Keratinocyte (primary cell): ENCODE measurements around the gene TGOLN2. TPM values are rescaled to one million over a fixed set of nuclear protein-coding genes. Genes with fewer than 3 reads are reported as not detected.

Source experiments
- DNase-seq: peaks from one replicate; pipeline ENCODE4 v3.0.0-alpha.2; 2011; ENCODE audit warnings: low read depth, missing footprints, low spot score
- FAIRE-seq: peaks from 2 replicates; lab custom pipeline; 2011; peaks lifted over from hg19 to GRCh38; lab: Jason Lieb, UNC
- H2AFZ ChIP-seq: 2 replicates; pipeline ENCODE4 v1.6.0; 2012; ENCODE audit warnings: low read length, control low read depth, inconsistent platforms; ENCODE audit not compliant: control insufficient read depth
- H3K27ac ChIP-seq: 2 replicates; pipeline ENCODE4 v1.5.1; 2011; ENCODE audit warnings: low read length; ENCODE audit not compliant: control insufficient read depth, insufficient read depth
- H3K27me3 ChIP-seq: 3 replicates; pipeline ENCODE4 v1.6.0; 2011; ENCODE audit warnings: low read length; ENCODE audit not compliant: control insufficient read depth, insufficient read depth; ENCODE audit errors: extremely low read depth
- H3K36me3 ChIP-seq, 2 experiments: 2 replicates in 1 of 2; 3 replicates in 1 of 2; pipeline ENCODE4 v1.5.1; 2011; ENCODE audit warnings: low read length in 2 of 2, mild to moderate bottlenecking in 1 of 2; ENCODE audit not compliant: control insufficient read depth in 2 of 2, insufficient read depth in 2 of 2; ENCODE audit errors: extremely low read depth in 1 of 2
- H3K4me1 ChIP-seq: 3 replicates; pipeline ENCODE4 v1.5.1; 2011; ENCODE audit warnings: low read length; ENCODE audit not compliant: control insufficient read depth, insufficient read depth; ENCODE audit errors: extremely low read depth
- H3K4me2 ChIP-seq: 3 replicates; pipeline ENCODE4 v1.6.0; 2011; ENCODE audit warnings: low read depth, low read length; ENCODE audit not compliant: control insufficient read depth, insufficient read depth; ENCODE audit errors: extremely low read depth
- H3K4me3 ChIP-seq, 3 experiments: fragments of 200-600 bp in 1 of 3; sonication (generic) in 1 of 3; 2 replicates in 2 of 3; 3 replicates in 1 of 3; pipeline ENCODE4 v1.5.1; 2011 to 2016; ENCODE audit warnings: low read length in 3 of 3, mild to moderate bottlenecking in 3 of 3, control low read depth in 2 of 3, inconsistent platforms in 1 of 3, low read depth in 1 of 3, mixed read lengths in 1 of 3, mixed run types in 1 of 3, moderate library complexity in 1 of 3; ENCODE audit not compliant: control insufficient read depth in 2 of 3, insufficient read depth in 2 of 3; ENCODE audit errors: extremely low read depth in 1 of 3
- H3K79me2 ChIP-seq: 2 replicates; pipeline ENCODE4 v1.6.0; 2012; ENCODE audit warnings: low read length; ENCODE audit not compliant: control insufficient read depth, insufficient read depth
- H3K9ac ChIP-seq: 3 replicates; pipeline ENCODE4 v1.6.0; 2011; ENCODE audit warnings: low read length; ENCODE audit not compliant: control insufficient read depth, insufficient read depth; ENCODE audit errors: extremely low read depth
- H3K9me1 ChIP-seq: 3 replicates; pipeline ENCODE4 v1.6.0; 2011; ENCODE audit warnings: low read length; ENCODE audit not compliant: control insufficient read depth, insufficient read depth; ENCODE audit errors: extremely low read depth
- H3K9me3 ChIP-seq: 2 replicates; pipeline ENCODE4 v1.5.1; 2012; ENCODE audit warnings: low read depth, low read length; ENCODE audit not compliant: control insufficient read depth
- H4K20me1 ChIP-seq: 3 replicates; pipeline ENCODE4 v1.6.0; 2011; ENCODE audit warnings: low read length; ENCODE audit not compliant: control insufficient read depth, insufficient read depth; ENCODE audit errors: extremely low read depth
- CTCF ChIP-seq, 3 experiments: IDR thresholded peaks in 1 of 3; conservative IDR thresholded peaks in 1 of 3; optimal IDR thresholded peaks in 1 of 3; 2 replicates in 2 of 3; 3 replicates in 1 of 3; pipeline versions ENCODE3 to v1.5.1; 2011; ENCODE audit warnings: low read length in 3 of 3, mild to moderate bottlenecking in 3 of 3, moderate library complexity in 2 of 3, control low read depth in 1 of 3, inconsistent platforms in 1 of 3; ENCODE audit not compliant: insufficient read depth in 2 of 3; ENCODE audit errors: extremely low read depth in 1 of 3
- EZH2 ChIP-seq: IDR thresholded peaks from one replicate; pipeline ENCODE4 v1.6.1; 2012; ENCODE audit warnings: inconsistent platforms, mild to moderate bottlenecking, low read length, moderate library complexity
- dilution Hi-C: fragments of 300-500 bp; cut with MboI; formaldehyde crosslinking; loops from one replicate; pipeline ENCODE4 v1.7.0; 2020; ENCODE audit warnings: low sequenced_read_pairs; ENCODE audit not compliant: extremely low pct_ligation_motif_present
- polyA plus RNA-seq, 5 experiments: library from polyadenylated mRNA; depleted of rRNA in 3 of 5; stranded (reverse) in 3 of 5; stranded (forward) in 1 of 5; unstranded in 1 of 5; fragments of >200 nt; gene quantifications; 1 replicate in 1 of 5; 2 replicates in 3 of 5; 3 replicates in 1 of 5; pipeline versions ENCODE4 v1.2.1 to v1.2.3, GENCODE V29; 2011 to 2012; ENCODE audit warnings: missing spikeins in 2 of 5, low read depth in 1 of 5, low replicate concordance in 1 of 5

The TGOLN2 gene
- polyA plus RNA-seq, 1 donor (not counting 4 experiments of a cell fraction or from before 2014, with no cell fraction given), result 43.3 TPM

GRCh38 chr2:85314884-85315242 lies 12.9 kb downstream of the TGOLN2 start:
- no peaks in the 10 kb centered on the region for H4K20me1 ChIP-seq
- dilution Hi-C loops, result loop anchor here (10.0 kb wide), 1 partner anchor 50 kb away; no protein-coding TSS in a partner anchor
- H3K79me2 ChIP-seq, result no peaks in the 10 kb centered on the region
- DNase-seq (no peak), FAIRE-seq (no peak)
- H3K9ac ChIP-seq, result no peak overlapping the region
- TF ChIP-seq EZH2 (no peak), CTCF (optimal IDR thresholded peaks at IDR 0.05 in 1 of 3, IDR thresholded peaks at IDR 0.05 in 1 of 3, conservative IDR thresholded peaks at IDR 0.05 in 1 of 3; ENCODE audit: extremely low read depth in 1 of 3, insufficient read depth in 2 of 3, low read length in 3 of 3) (no peak)
- no peaks in the 10 kb centered on the region for H3K9me1 ChIP-seq
- H3K27me3 ChIP-seq, result no peaks in the 10 kb centered on the region
- H3K36me3 ChIP-seq, result peaks cover 10 to 16% of the 10 kb centered on the region in 2 experiments
- H3K4me3 ChIP-seq, result no peak overlapping the region
- no peak overlapping the region for H2AFZ ChIP-seq
- no peaks in the 10 kb centered on the region for H3K9me3 ChIP-seq
- no peak overlapping the region for H3K27ac ChIP-seq
- no peak overlapping the region for H3K4me2 ChIP-seq
- peaks cover 12% of the 10 kb centered on the region for H3K4me1 ChIP-seq

- dilution Hi-C loops, result loop anchor here (10.0 kb wide), 1 partner anchor 52 kb away; no protein-coding TSS in a partner anchor
- FAIRE-seq (no peak), DNase-seq (no peak)
- Histone ChIP-seq H3K9ac (peak overlapping the region; percentile 49), H2AFZ (no peak overlapping the region), H3K4me1 (peaks cover 12% of the 10 kb centered on the region), H3K4me3 (no peak overlapping the region), H3K9me1 (no peaks in the 10 kb centered on the region), H3K79me2 (no peaks in the 10 kb centered on the region), H4K20me1 (no peaks in the 10 kb centered on the region), H3K4me2 (peak overlapping the region; percentile 22), H3K36me3 (peaks cover 6 to 15% of the 10 kb centered on the region in 2 experiments), H3K27ac (peak overlapping the region; percentile 83), H3K9me3 (no peaks in the 10 kb centered on the region), H3K27me3 (no peaks in the 10 kb centered on the region)
- TF ChIP-seq CTCF (optimal IDR thresholded peaks at IDR 0.05 in 1 of 3, IDR thresholded peaks at IDR 0.05 in 1 of 3, conservative IDR thresholded peaks at IDR 0.05 in 1 of 3; ENCODE audit: extremely low read depth in 1 of 3, insufficient read depth in 2 of 3, low read length in 3 of 3) (no peak), EZH2 (no peak)
These were observed 15.4 kb downstream of the TGOLN2 start for GRCh38 chr2:85312404-85312803.
